GM18951 (cell line): ENCODE measurements around the gene ZNF200.
"Not testable (repeated sequence)": the region's sequence is repeated elsewhere in the genome, so short reads cannot be mapped to it uniquely, and the experiment has no call there.

Experiments used
- POLR2A ChIP-seq: IDR thresholded peaks from 4 replicates; pipeline ENCODE4 v1.6.1; 2011; ENCODE audit warnings: mild to moderate bottlenecking; ENCODE audit not compliant: insufficient read length, insufficient read depth; ENCODE audit errors: extremely low read depth
- in situ Hi-C: fragments of 300-500 bp; cut with MboI; formaldehyde crosslinking; loops from one replicate; pipeline ENCODE4 v1.12.0; 2022; ENCODE audit warnings: low sequenced_read_pairs, mixed read lengths, inconsistent platforms; ENCODE audit not compliant: unreplicated experiment

The ZNF200 gene

DNA sequence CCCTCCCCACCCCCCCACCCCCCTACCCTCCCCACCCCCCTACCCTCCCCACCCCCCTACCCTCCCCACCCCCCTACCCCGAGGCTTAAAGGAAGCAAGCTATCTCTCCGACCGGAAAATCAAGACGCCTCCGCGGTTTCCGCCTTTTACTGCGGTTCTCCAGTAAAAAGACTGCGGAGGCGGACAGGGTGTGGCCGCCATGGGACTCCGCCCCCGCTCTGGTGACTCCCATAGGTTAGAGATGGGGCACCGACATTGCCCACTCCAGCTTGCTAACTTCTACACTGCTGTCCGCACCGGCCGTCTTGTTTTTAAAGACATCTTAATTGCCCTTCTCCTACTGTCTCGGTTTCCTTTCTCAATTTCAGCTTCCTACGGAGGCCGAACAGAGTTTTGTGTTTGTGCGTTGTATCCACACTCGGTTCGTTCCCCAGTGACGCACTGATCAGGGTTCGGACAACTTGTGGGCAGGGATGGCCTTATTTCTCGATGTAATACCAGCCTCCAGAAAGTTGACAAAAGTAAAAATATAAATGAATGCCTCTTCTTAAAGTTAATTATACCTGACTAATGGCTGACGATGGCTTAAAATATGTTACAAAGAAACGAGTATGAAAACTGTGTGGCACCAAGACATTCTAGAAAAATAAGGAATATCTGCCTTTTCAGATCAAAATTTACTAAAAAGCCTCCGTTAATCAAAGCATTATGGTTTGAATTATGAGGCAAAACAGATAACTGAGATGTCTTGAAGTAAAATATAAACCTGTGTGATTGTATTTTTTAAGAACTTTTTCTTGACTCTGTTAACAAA, 1.1 kb upstream of the ZNF200 start:
- in situ Hi-C loops = no loop called here
- TF ChIP-seq POLR2A = no peak

DNA sequence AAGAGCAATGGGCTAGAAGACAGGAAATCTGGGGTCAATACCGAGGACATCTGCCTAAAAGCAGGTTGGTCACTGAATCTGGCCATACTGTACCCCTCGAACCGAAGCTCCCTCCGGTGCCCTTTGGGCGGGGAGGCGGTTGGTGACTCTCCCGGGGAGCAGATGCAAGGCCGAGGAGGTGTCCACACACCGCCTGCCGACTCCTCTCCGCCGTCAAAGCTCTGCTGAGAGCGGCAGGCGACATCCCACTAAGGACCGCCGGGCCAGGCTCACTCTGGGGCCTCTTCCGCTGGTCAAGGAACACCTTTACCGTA, 458 bp downstream of the ZNF200 start:
- in situ Hi-C loops = no loop called here
- no peak for TF ChIP-seq POLR2A

DNA sequence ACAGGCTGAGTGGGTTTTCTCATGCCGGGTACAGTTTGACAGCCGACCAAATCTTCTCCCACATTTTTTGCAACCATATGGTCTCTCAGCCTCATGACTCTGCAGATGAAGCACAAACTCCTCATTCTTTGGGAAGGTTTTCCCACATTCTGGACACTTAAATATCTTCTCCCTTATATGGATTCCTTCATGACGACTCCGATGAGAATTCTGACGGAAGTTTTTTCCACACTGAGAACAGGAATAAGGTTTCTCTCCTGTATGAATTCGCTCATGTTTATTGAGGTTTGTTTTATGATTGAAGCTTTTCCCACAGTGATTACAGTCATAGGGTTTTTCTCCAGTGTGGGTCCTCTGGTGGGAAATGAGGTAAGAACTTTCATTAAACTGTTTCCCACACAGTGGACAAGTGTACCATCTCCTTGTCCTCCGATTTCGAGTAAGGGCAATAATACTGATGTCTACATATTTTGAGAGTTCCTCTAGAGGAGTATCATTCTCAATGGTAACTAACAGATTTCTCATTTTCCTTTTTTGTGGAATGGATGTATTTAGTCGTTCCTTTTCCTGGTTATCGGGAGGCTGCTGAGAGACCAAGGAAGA, 10.9 kb downstream of the ZNF200 start:
- no peak for TF ChIP-seq POLR2A
- in situ Hi-C loops = no loop called here

DNA sequence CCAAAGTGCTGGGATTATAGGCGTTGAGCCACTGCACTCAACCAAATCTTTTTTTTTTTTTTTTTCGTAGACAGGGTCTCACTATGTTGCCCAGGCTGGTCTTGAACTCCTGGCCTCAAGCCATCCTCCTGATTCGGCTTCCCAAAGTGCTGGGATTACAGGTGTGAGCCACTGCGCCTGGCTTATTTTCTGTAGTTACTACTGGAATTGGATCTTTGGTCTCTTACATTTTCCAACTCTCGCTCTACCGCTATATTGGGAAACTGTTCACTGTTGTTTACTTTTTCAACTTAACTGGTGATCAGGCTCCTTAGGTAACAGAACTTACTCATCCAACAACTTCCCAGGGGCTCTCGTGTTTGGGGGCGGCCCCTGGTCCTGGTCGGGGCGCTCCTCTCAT, 14.1 kb downstream of the ZNF200 start:
- no peak for TF ChIP-seq POLR2A
- in situ Hi-C loops = no loop called here

DNA sequence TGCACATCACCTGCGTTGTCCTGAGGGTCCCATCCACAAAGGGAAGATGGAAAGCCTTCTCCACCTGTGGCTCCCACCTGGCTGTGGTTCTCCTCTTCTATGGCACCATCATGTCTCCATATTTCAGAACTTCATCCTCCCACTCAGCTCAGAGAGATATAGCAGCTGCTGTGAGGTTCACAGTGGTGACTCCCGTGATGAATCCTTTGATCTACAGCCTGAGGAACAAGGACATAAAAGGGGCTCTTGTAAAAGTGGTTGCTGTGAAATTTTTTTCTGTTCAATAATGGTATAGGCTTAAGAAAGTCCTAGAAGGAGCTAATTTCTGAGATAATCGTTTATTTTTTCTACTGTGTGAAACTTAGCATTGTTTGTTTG, 18.7 kb downstream of the ZNF200 start:
- in situ Hi-C loops = no loop called here
- TF ChIP-seq POLR2A = no peak

DNA sequence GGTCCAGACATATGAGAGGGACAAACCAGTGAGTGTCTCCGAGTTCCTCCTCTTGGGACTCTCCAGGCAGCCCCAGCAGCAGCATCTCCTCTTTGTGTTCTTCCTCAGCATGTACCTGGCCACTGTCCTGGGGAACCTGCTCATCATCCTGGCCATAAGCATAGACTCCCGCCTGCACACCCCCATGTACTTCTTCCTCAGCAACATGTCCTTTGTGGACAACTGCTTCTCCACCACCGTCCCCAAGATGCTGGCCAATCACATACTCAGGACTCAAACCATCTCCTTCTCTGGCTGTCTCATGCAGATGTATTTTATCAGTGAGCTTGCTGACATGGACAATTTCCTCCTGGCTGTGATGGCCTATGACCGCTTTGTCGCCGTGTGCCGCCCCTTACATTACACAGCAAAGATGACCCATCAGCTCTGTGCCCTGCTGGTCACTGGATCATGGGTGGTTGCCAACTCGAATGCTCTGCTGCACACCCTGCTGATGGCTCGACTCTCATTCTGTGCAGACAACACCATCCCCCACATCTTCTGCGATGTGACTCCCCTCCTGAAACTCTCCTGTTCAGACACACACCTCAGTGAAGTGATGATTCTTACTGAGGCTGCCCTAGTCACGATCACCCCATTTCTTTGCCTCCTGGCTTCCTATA, 19.2 kb downstream of the ZNF200 start:
- in situ Hi-C loops = no loop called here
- TF ChIP-seq POLR2A = no peak

DNA sequence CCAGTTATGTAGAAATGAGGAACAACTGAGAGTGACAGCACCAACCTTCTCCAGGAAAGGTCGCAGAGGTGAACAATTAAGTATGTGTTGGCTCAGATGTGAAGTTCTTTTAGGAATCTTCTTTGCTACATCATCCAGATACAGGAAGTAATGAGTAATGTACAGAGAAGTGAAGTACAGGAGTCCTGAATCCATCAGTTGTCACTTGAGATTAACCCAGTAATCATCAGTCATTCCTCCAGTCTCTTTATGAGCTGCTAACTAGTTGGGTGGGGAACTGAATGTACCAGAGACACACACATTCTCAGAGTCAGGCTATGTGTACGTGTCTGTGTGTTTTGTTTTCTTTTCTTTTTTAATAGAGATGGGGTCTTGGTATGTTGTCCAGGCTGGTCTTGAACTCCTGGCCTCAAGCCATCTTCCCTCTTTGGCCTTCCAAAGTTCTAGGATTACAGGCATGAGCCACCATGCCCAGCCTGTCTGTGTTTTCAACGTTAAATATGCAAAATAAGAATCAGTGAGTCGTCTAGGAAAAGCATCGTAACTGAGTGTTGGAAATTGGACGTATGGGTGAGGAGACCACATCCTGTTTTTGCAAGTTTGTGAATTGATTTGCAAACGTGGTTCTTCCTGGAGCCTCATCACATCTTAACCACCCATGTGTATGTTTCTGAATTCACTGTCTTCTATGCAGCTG, 19.9 kb downstream of the ZNF200 start:
- TF ChIP-seq POLR2A = no peak
- in situ Hi-C loops = no loop called here

DNA sequence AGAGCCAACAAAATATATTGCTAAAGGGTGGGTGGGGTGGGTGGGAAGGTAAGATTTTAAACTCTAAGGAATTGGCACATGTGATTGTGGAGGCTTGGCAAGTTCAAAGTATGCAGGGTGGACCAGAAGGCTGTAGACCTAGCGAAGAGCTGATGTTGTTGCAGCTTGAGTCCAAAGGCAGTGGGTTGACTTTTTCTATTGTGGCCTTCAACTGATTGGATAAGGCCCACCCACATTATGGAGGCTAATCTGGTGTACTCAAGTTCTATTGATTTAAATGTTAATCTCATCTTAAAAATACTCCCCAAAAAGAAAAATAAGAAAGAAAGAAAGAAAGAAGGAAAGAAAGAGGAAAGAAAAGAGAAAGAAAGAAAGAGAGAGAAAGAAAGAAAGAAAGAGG, 22.4 kb downstream of the ZNF200 start:
- in situ Hi-C loops = no loop called here
- no peak for TF ChIP-seq POLR2A

DNA sequence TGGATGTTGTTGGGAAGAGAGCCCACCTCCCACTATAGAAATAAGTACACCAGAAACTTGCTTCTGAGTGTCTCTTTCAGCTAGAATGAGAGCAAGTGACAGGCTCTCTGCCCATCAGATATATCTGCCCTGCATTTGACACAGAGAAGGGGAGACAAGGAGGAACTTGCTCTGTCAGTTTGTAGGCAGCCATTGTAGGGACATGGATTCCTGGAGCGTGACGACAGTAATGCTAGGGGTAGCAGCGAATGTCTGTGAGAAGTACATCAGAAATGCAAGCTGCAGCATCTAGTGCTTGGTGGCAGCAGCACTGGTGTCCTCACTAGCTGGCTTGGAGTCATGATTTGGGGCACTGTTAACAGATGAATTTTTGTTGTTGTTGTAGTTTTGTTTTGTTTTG, 23.0 kb downstream of the ZNF200 start:
- no peak for TF ChIP-seq POLR2A
- in situ Hi-C loops = no loop called here

DNA sequence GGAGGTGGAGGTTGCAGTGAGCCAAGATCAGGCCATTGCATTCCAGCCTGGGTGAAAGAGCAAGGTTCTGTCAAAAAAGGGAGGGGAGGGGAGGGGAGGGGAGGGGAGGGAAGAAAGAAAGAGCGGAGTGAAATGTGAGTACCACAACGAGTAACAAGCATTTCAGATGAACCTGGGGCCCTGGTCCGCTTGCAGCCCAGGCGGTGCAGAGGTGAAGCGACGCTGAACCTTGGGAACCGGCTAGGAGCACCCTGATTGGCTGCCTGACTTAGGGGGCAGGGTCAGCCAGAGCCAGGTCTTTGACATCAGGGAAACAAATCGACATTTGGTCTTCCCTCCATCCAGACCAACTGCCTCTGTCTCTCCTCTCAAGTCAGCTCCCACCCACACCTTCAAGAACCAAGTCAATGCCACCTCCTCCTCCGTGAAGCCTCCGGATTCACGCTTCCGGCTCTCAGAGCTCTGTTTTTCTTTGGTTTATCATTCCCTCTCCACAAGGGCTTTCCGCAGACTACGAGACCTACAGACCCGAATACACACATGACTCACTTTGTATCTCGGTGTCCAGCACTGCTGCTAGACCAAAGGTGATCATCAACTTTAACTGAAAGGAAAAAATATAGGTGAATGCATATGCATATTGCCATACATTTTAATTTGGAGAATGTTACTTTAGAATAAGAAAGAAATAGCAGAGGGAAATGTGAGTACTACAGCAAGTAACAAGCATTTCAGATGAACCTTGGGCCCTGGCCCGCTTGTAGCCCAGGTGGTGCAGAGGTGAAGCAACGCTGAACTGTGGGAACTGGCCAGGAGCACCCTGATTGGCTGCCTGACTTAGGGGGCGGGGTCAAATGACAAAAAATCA, 27.6 kb downstream of the ZNF200 start:
- no peak for TF ChIP-seq POLR2A
- in situ Hi-C loops = no loop called here

DNA sequence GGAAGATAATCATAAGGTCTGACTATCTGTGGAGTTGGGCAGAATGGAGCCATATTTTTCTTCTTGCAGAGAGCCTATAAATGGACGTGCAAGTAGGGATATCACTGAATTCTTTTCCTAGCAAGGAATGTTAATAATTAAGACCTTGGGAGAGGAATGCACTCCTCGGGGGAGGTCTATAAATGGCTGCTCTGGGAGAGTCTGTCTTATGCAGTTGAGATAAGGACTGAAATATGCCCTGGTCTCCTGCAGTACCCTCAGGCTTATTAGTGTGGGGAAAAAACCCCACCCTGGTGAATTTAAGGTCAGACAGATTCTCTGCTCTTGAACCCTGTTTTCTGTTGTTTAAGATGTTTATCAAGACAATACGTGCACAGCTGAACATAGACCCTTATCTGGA, 29.0 kb downstream of the ZNF200 start:
- in situ Hi-C loops = not testable (repeated sequence)

DNA sequence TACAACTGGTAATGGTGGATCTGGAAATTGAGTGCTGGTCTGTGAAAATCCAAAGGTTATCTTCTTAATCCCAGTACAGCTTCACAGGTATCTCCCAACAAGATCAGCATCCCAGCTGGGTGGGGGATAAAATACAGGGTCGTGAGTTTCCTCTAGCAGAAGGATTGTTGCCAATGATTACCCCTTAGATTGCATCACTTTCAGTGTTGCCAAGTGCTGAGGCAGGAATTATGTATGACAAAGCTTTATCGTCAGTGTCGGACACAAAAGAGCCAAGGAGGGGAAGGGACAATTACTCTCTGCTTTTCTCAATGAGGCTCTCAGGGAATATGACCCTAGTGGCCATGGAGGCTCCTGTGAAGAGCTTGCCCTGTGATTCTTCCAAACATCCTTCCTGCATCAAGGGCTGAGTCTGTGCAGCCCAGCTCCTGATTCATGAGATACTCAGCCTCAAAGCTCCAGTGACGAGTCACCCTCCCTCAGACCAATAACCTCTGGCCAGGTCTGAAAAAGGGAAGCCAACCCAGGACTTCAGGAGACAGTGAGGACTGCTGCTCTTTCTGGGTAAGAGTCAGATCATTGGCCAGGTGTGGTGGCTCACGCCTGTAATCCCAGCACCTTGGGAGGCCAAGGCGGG, 31.9 kb downstream of the ZNF200 start:
- no peak for TF ChIP-seq POLR2A
- in situ Hi-C loops = no loop called here

DNA sequence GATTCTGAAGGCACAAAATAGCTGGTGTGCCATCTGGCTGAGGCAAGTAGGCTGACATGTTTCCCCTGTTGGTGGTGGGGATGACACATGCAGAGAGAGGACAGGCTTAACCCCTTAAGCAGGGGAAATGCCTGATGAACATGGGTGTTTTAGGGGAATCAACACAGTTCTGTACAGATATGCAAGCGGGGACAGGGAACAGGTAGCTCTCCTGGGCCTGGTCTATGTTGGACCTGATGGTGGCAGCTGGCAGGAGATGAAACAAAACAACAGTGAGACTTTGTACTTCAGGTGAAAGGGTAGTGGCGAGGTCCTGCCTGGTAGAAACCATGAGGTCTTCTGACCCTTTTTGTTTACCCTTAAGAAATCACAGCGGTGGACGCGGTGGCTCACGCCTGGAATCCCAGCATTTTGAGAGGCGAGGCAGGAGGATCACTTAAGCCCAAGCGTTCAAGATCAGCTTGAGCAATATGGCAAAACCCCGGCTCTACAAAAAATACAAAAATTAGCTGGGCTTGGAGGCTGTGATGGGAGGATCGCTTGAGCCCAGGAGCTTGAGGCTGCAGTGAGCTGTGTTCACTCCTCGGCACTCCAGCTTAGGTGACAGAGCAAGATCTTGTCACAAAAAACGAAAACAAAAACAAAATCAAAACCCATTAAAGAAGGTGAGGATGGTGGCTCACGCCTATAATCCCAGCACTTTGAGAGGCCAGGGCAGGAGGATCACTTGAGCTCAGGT, 36.5 kb downstream of the ZNF200 start:
- in situ Hi-C loops = no loop called here
- TF ChIP-seq POLR2A = no peak

DNA sequence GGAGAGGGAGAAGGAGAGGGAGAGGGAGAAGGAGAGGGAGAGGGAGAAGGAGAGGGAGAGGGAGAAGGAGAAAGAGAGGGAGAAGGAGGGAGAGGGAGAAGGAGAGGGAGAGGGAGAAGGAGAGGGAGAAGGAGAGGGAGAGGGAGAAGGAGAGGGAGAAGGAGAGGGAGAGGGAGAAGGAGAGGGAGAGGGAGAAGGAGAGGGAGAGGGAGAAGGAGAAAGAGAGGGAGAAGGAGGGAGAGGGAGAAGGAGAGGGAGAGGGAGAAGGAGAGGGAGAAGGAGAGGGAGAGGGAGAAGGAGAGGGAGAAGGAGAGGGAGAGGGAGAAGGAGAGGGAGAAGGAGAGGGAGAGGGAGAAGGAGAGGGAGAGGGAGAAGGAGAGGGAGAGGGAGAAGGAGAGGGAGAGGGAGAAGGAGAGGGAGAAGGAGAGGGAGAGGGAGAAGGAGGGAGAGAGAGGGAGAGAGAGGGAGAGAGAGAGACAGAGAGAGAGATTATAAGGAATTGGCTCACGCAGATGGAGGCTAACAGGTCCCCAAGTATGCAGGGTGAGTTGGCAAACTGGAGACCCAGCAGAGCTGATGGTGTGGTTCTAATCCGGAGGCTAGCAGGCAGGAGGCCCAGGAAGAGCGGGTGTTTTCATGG, 37.1 kb downstream of the ZNF200 start:
- in situ Hi-C loops = not testable (repeated sequence)
